GM12873 (cell line): ENCODE results near the gene TMPRSS5.

Experiments
- TF ChIP-seq, protein P1 (sequence below): IDR thresholded peaks from 2 replicates; pipeline ENCODE4 v1.5.1; 2012; ENCODE audit warnings: low read depth, mild to moderate bottlenecking, moderate library complexity, low read length, control low read depth; ENCODE audit not compliant: insufficient read depth; ENCODE audit errors: missing control alignments

Gene TMPRSS5

DNA sequence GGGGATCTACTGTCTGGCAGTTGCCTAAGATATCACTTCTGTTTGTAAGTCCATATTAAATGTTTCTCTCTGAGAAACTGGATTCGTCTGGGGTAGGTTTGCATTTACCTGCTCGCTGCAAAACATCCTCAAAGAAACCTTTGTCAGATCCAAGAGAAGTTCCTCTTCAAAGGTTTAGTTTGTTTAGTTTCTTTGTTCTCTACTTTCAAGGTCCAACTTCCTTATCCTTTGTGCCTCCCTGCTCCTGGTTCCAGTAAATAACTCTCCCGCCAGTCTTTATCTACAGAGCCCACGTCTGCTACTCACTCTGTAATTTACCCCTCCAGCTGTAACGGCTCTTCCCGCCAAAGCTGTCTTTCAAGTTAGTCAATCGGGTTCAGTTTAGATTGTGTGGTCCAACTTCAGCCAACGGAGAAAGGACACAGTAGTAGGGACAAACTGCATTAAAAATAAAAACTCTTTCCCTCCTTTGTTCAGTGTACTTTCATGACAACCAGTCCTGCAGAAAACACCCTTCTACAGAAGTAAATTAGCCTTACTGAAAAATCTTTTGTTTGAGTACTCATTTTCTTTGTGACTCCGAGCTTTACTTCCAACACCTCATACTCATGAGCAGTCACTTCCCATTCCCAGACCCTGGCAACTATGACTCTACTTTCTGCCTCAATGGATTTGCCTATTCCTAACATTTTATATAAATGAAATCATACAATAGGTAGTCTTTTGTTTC, 41.0 kb downstream of the TMPRSS5 start:
- TF ChIP-seq, protein P1, sequence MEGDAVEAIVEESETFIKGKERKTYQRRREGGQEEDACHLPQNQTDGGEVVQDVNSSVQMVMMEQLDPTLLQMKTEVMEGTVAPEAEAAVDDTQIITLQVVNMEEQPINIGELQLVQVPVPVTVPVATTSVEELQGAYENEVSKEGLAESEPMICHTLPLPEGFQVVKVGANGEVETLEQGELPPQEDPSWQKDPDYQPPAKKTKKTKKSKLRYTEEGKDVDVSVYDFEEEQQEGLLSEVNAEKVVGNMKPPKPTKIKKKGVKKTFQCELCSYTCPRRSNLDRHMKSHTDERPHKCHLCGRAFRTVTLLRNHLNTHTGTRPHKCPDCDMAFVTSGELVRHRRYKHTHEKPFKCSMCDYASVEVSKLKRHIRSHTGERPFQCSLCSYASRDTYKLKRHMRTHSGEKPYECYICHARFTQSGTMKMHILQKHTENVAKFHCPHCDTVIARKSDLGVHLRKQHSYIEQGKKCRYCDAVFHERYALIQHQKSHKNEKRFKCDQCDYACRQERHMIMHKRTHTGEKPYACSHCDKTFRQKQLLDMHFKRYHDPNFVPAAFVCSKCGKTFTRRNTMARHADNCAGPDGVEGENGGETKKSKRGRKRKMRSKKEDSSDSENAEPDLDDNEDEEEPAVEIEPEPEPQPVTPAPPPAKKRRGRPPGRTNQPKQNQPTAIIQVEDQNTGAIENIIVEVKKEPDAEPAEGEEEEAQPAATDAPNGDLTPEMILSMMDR: no peak

- TF ChIP-seq, protein P1: no peak
Observed at GRCh38 chr11:113664069-113664980, 41.8 kb downstream of the TMPRSS5 start.

GRCh38 chr11:113663567-113663966, 42.5 kb downstream of the TMPRSS5 start:
- TF ChIP-seq, protein P1: no peak

- TF ChIP-seq, protein P1: no peak
Observed at GRCh38 chr11:113655771-113656170, 50.3 kb downstream of the TMPRSS5 start.

GRCh38 chr11:113651023-113651422, 55.1 kb downstream of the TMPRSS5 start:
- TF ChIP-seq, protein P1: no peak

- TF ChIP-seq, protein P1: no peak
Observed at GRCh38 chr11:113649311-113649710, 56.8 kb downstream of the TMPRSS5 start.

DNA sequence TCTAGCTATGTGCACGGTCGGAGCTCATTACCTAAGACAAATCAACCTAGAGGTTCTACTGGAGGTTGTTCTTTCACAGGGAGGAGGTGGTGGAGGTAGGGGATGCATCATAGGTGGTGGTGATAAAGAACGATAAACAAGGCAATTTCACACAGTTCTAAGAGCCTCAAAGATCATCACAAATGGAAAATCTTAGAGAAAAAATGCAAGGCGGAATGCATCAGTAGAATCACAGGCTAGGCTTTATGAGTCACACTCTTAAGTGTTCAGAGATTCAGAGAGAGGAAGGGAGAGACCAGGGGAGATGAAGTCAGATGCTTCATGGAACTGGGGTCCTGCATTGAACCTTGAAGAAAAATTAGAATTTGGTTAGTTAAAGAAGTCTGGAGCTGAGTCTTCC, 58.3 kb downstream of the TMPRSS5 start:
- TF ChIP-seq, protein P1: no peak
